ENCODE measurements around the gene TSHZ2.
"Not testable (repeated sequence)": the region's sequence is repeated elsewhere in the genome, so short reads cannot be mapped to it uniquely, and the experiment has no call there.

The TSHZ2 gene

GRCh38 chr20:53463101-53463972 lies 491.2 kb downstream of the TSHZ2 start:
- no peak for DNase-seq (ENCODE audit: low spot score)

GRCh38 chr20:53466279-53466678 lies 494.1 kb downstream of the TSHZ2 start:
- DNase-seq (ENCODE audit: low spot score), result no peak

GRCh38 chr20:53468587-53468986 lies 496.4 kb downstream of the TSHZ2 start:
- no peak for DNase-seq (ENCODE audit: low spot score)

- not testable (repeated sequence) for DNase-seq (ENCODE audit: low spot score)
Observed at GRCh38 chr20:53472859-53473258, 500.7 kb downstream of the TSHZ2 start.

GRCh38 chr20:53480913-53481312 lies 508.8 kb downstream of the TSHZ2 start:
- no peak for DNase-seq (ENCODE audit: low spot score)

GRCh38 chr20:53487461-53488200 lies 515.5 kb downstream of the TSHZ2 start:
- no peak for DNase-seq (ENCODE audit: low spot score)

GRCh38 chr20:53488775-53489272 lies 516.7 kb downstream of the TSHZ2 start:
- DNase-seq (ENCODE audit: low spot score), result no peak

GRCh38 chr20:53489528-53489927 lies 517.4 kb downstream of the TSHZ2 start:
- DNase-seq (ENCODE audit: low spot score), result no peak

GRCh38 chr20:53490620-53491019 lies 518.5 kb downstream of the TSHZ2 start:
- no peak for DNase-seq (ENCODE audit: low spot score)

GRCh38 chr20:53491462-53491861 lies 519.3 kb downstream of the TSHZ2 start:
- DNase-seq (ENCODE audit: low spot score), result no peak

GRCh38 chr20:53492212-53492611 lies 520.1 kb downstream of the TSHZ2 start:
- no peak for DNase-seq (ENCODE audit: low spot score)

- no peak for DNase-seq (ENCODE audit: low spot score)
Observed at GRCh38 chr20:53493311-53493857, 521.2 kb downstream of the TSHZ2 start.

GRCh38 chr20:53494753-53495152 lies 522.6 kb downstream of the TSHZ2 start:
- DNase-seq (ENCODE audit: low spot score), result no peak

GRCh38 chr20:53495398-53496092 lies 523.4 kb downstream of the TSHZ2 start:
- DNase-seq (ENCODE audit: low spot score), result no peak

GRCh38 chr20:53497246-53497645 lies 525.1 kb downstream of the TSHZ2 start:
- no peak for DNase-seq (ENCODE audit: low spot score)

GRCh38 chr20:53498341-53498740 lies 526.2 kb downstream of the TSHZ2 start:
- no peak for DNase-seq (ENCODE audit: low spot score)

- no peak for DNase-seq (ENCODE audit: low spot score)
Observed at GRCh38 chr20:53500651-53501050, 528.5 kb downstream of the TSHZ2 start.

GRCh38 chr20:53502820-53503219 lies 530.7 kb downstream of the TSHZ2 start:
- DNase-seq (ENCODE audit: low spot score), result no peak

- DNase-seq (ENCODE audit: low spot score), result no peak
Observed at GRCh38 chr20:53503517-53503919, 531.4 kb downstream of the TSHZ2 start.

- DNase-seq (ENCODE audit: low spot score), result not testable (repeated sequence)
Observed at GRCh38 chr20:53504106-53504505, 531.9 kb downstream of the TSHZ2 start.

- DNase-seq (ENCODE audit: low spot score), result no peak
Observed at GRCh38 chr20:53510262-53510661, 538.1 kb downstream of the TSHZ2 start.

- no peak for DNase-seq (ENCODE audit: low spot score)
Observed at GRCh38 chr20:53510704-53511103, 538.5 kb downstream of the TSHZ2 start.

Data from activated CD4-positive, alpha-beta T cell treated with anti-CD3 and anti-CD28 coated beads, Interleukin-2, Interleukin-4, amounts not matched to agents 100 ng/mL and 50 ng/mL, durations not matched to agents 16 hours and 8 hours (primary cell).